ENCODE measurements around the gene SRGAP1. TPM values are rescaled to one million over a fixed set of nuclear protein-coding genes. Genes with fewer than 3 reads are reported as not detected.

The SRGAP1 gene
- total and polyA plus RNA-seq, 2 of the 4 experiments (the other 2 are of a cell fraction), result 10.0 to 10.2 TPM

- H4K5ac ChIP-seq (ENCODE audit: low read depth, low read length), result no peak overlapping the region
- ChIA-PET POLR2A (ENCODE audit: unreplicated experiment) (no interaction called here), CTCF (interaction anchor here (0.6 kb wide), 1 partner anchor 307 kb away, joined by 4 read pairs; no protein-coding TSS in a partner anchor)
- dilution Hi-C loops (cut with HindIII; ENCODE audit: low sequenced_read_pairs, unreplicated experiment), result no loop called here
- H3K9me1 ChIP-seq (ENCODE audit: insufficient read depth, low read length), result peaks cover 11% of the 10 kb centered on the region
- no peaks in the 10 kb centered on the region for H3K9me3 ChIP-seq (ENCODE audit: control insufficient read depth, insufficient read depth, low read length)
- TF ChIP-seq MXI1 (IDR thresholded peaks at IDR 0.05; ENCODE audit: borderline replicate concordance, low read depth, low read length) (no peak), CTCF (conservative IDR thresholded peaks at IDR 0.05; ENCODE audit: low read depth, low read length) (no peak), NFE2L2 (IDR thresholded peaks at IDR 0.05; ENCODE audit: low read depth, low read length) (no peak), MAFK (IDR thresholded peaks at IDR 0.05; ENCODE audit: low read depth, low read length) (no peak), RCOR1 (IDR thresholded peaks at IDR 0.05; ENCODE audit: insufficient replicate concordance, low read length) (no peak), RFX5 (IDR thresholded peaks at IDR 0.05; ENCODE audit: low read depth, low read length) (no peak), USF2 (IDR thresholded peaks at IDR 0.05; ENCODE audit: low read depth, low read length) (no peak), RAD21 (IDR thresholded peaks at IDR 0.05; ENCODE audit: low read length) (no peak), FOS (IDR thresholded peaks at IDR 0.05; ENCODE audit: low read depth, low read length) (no peak), MAZ (IDR thresholded peaks at IDR 0.05; ENCODE audit: borderline replicate concordance, low read depth, low read length) (no peak), CHD1 (IDR thresholded peaks at IDR 0.05; ENCODE audit: low read depth, low read length) (no peak), ELK1 (IDR thresholded peaks at IDR 0.05; ENCODE audit: borderline replicate concordance, low read depth, low read length) (no peak), SMC3 (IDR thresholded peaks at IDR 0.05; ENCODE audit: low read depth, low read length) (no peak), BHLHE40 (IDR thresholded peaks at IDR 0.05; ENCODE audit: low read depth, low read length) (no peak), POLR2A (IDR thresholded peaks at IDR 0.05; ENCODE audit: low read depth, low read length) (no peak), CEBPB (IDR thresholded peaks at IDR 0.05; ENCODE audit: low read depth, low read length) (no peak)
- in situ Hi-C loops (cut with MboI; ENCODE audit: low sequenced_read_pairs), result no loop called here
- no peak overlapping the region for H3K27ac ChIP-seq (ENCODE audit: insufficient read depth, low read length)
- H3K4me2 ChIP-seq (ENCODE audit: low read depth, low read length), result no peak overlapping the region
- no peaks in the 10 kb centered on the region for H3K27me3 ChIP-seq (ENCODE audit: control insufficient read depth, insufficient read depth, low read length)
- H3K23ac ChIP-seq (ENCODE audit: low read depth, low read length), result no peak overlapping the region
- H2AFZ ChIP-seq (replicated peaks; ENCODE audit: low read length, poor library complexity), result peak overlapping the region; percentile 43
- no peaks in the 10 kb centered on the region for H4K20me1 ChIP-seq (ENCODE audit: insufficient read depth, low read length)
- H3K79me1 ChIP-seq (ENCODE audit: low read depth in 1 of 2, low read length in 2 of 2), result peaks cover 38 to 47% of the 10 kb centered on the region in 2 experiments
- H2BK20ac ChIP-seq (ENCODE audit: low read depth, low read length), result no peak overlapping the region
- H4K8ac ChIP-seq (ENCODE audit: low read depth in 2 of 2, low read length in 2 of 2), result no peak overlapping the region
- H3K18ac ChIP-seq (ENCODE audit: low read depth, low read length), result no peak overlapping the region
- H4K91ac ChIP-seq (ENCODE audit: insufficient read depth, low read depth, low read length), result no peak overlapping the region
- H3K36me3 ChIP-seq (ENCODE audit: control insufficient read depth, insufficient read depth, low read length), result peaks cover 36% of the 10 kb centered on the region
- ATAC-seq (ENCODE audit: low read depth) (no peak), DNase-seq (no peak)
- H2BK15ac ChIP-seq (ENCODE audit: low read depth, low read length), result no peak overlapping the region
- no peak overlapping the region for H3K14ac ChIP-seq (replicated peaks; ENCODE audit: low read depth, low read length)
- no peak overlapping the region for H2BK5ac ChIP-seq (ENCODE audit: low read depth, low read length, poor library complexity, severe bottlenecking)
- H3K4me1 ChIP-seq (ENCODE audit: control insufficient read depth, insufficient read depth, low read length), result peaks cover 2% of the 10 kb centered on the region; the same call in 1 of the 2 replicates
- no CpG with 5 or more reads among the region's 7 CpGs for WGBS, 2 experiments (ENCODE audit: extremely low coverage in 2 of 2, insufficient read length in 1 of 2)
- H2AK5ac ChIP-seq (ENCODE audit: low read depth, low read length), result no peak overlapping the region
- H3K4me3 ChIP-seq (ENCODE audit: insufficient read depth, low read depth, low read length), result no peak overlapping the region
- H2AK9ac ChIP-seq (replicated peaks; ENCODE audit: low read depth, low read length, poor library complexity), result peak overlapping the region; percentile 65
- H2BK120ac ChIP-seq (ENCODE audit: low read depth, low read length), result no peak overlapping the region
- BruUV-seq (replicated peaks), result no TSS peak
- no peak overlapping the region for H3K9ac ChIP-seq (ENCODE audit: low read depth, low read length)
- intact Hi-C loops (cut with micrococcal nuclease), result no loop called here
- H3K4ac ChIP-seq (ENCODE audit: low read depth, low read length), result no peak overlapping the region
- no peak overlapping the region for H3K56ac ChIP-seq (ENCODE audit: extremely low read depth, insufficient read depth, low read length)
These were observed 297.9 kb downstream of the SRGAP1 start for GRCh38 chr12:64142382-64142781.
